ENCODE measurements around the gene KDM6A. TPM values are rescaled to one million over a fixed set of nuclear protein-coding genes. Genes with fewer than 3 reads are reported as not detected.

The KDM6A gene
- total RNA-seq, 1 donor from 2014 or later: 38.4 TPM

DNA sequence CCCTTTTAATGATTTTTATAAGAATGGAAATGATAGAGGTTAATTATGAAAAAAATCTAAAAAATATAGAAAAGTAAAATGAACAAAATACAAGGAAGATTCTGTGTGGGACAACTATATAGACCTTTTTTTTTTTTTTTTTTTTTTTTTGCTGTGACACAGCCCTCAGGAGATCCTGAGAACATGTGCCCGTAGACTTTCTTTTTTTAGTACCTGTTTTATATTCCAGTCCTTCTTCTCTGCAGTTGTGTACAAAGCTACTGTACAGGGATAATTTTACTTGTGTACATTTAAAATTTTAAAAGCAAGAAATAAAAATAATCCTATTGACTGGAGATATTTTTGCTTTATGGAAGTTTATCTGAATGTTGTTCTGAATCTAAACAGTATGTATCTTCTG is 85.5 kb downstream of the KDM6A start:
- Mint-ChIP-seq H3K9me3 (ENCODE audit: unreplicated experiment) (no peaks in the 10 kb centered on the region), H3K27ac (ENCODE audit: unreplicated experiment) (no peak overlapping the region), H3K4me1 (ENCODE audit: unreplicated experiment) (peaks cover 25% of the 10 kb centered on the region), H3K4me3 (ENCODE audit: unreplicated experiment) (no peak overlapping the region), H3K27me3 (ENCODE audit: unreplicated experiment) (no peaks in the 10 kb centered on the region), H3K36me3 (ENCODE audit: low read depth, unreplicated experiment) (peaks cover 8% of the 10 kb centered on the region)
- TF ChIP-seq, protein P1, sequence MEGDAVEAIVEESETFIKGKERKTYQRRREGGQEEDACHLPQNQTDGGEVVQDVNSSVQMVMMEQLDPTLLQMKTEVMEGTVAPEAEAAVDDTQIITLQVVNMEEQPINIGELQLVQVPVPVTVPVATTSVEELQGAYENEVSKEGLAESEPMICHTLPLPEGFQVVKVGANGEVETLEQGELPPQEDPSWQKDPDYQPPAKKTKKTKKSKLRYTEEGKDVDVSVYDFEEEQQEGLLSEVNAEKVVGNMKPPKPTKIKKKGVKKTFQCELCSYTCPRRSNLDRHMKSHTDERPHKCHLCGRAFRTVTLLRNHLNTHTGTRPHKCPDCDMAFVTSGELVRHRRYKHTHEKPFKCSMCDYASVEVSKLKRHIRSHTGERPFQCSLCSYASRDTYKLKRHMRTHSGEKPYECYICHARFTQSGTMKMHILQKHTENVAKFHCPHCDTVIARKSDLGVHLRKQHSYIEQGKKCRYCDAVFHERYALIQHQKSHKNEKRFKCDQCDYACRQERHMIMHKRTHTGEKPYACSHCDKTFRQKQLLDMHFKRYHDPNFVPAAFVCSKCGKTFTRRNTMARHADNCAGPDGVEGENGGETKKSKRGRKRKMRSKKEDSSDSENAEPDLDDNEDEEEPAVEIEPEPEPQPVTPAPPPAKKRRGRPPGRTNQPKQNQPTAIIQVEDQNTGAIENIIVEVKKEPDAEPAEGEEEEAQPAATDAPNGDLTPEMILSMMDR (IDR thresholded peaks at IDR 0.05; ENCODE audit: unreplicated experiment): no peak
- DNase-seq (ENCODE audit: low spot score): no peak

DNA sequence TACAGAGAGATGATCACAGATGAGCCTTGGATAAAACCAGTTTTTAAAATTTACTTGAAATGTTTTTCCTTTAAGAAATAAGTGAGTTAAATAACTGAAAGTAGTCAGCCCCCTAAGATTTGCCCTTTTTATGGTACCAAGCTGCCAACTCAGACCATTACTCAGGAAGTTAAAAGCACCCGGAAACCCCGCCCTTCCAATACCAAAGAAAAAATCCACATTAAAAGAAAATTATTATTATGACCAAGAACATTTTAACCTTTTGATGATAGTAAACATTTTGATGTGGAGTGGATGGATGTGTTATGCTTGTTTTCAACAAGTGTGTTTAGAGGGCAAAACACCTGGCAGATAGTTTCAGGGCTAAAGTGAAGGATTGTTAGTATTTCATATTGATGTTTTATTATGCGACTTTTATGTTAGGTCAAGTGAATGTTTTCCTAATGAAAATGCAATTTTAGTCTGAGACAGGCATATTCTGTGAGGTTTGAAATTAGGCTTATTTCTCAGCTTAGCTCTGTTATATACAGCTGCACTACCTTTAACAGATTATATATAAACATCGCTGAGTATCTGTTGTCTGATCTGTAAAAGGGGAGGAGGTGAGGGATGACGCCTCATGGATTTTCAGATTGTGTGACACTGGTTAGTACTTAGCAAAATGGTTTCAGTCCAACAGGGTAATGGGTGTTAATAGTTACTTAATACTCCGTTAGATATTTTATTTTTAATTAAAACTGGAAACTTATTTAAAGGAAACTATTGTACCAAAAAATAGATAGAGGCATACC is 89.0 kb downstream of the KDM6A start:
- Mint-ChIP-seq H3K27me3 (ENCODE audit: unreplicated experiment) (no peaks in the 10 kb centered on the region), H3K4me3 (ENCODE audit: unreplicated experiment) (no peak overlapping the region), H3K36me3 (ENCODE audit: low read depth, unreplicated experiment) (peaks cover 20% of the 10 kb centered on the region), H3K27ac (ENCODE audit: unreplicated experiment) (no peak overlapping the region), H3K4me1 (ENCODE audit: unreplicated experiment) (peaks cover 21% of the 10 kb centered on the region), H3K9me3 (ENCODE audit: unreplicated experiment) (no peaks in the 10 kb centered on the region)
- DNase-seq (ENCODE audit: low spot score): no peak
- TF ChIP-seq, protein P1 (IDR thresholded peaks at IDR 0.05; ENCODE audit: unreplicated experiment): no peak

DNA sequence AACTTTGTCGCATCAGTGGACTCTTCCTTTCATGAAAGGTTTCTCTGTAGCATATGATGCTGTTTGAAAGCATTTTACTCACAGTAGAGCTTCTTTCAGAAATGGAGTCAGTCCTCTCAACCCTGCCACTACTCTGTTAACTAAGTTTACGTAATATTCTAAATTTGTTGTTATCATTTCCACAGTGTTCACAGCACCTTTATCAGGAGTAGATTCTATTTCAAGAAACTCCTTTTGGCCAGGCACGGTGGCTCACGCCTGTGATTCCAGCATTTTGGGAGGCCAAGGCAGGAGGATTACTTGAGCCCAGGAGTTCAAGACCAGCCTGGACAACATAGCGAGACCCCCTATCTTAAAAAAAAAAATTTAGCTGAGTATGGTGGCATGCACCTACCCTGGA is 90.0 kb downstream of the KDM6A start:
- H3K27me3 Mint-ChIP-seq (ENCODE audit: unreplicated experiment): no peaks in the 10 kb centered on the region
- H3K9me3 Mint-ChIP-seq (ENCODE audit: unreplicated experiment): no peaks in the 10 kb centered on the region
- peaks cover 26% of the 10 kb centered on the region for H3K4me1 Mint-ChIP-seq (ENCODE audit: unreplicated experiment)
- TF ChIP-seq, protein P1 (IDR thresholded peaks at IDR 0.05; ENCODE audit: unreplicated experiment): no peak
- DNase-seq (ENCODE audit: low spot score): no peak
- peaks cover 24% of the 10 kb centered on the region for H3K36me3 Mint-ChIP-seq (ENCODE audit: low read depth, unreplicated experiment)
- no peak overlapping the region for H3K4me3 Mint-ChIP-seq (ENCODE audit: unreplicated experiment)
- H3K27ac Mint-ChIP-seq (ENCODE audit: unreplicated experiment): no peak overlapping the region

DNA sequence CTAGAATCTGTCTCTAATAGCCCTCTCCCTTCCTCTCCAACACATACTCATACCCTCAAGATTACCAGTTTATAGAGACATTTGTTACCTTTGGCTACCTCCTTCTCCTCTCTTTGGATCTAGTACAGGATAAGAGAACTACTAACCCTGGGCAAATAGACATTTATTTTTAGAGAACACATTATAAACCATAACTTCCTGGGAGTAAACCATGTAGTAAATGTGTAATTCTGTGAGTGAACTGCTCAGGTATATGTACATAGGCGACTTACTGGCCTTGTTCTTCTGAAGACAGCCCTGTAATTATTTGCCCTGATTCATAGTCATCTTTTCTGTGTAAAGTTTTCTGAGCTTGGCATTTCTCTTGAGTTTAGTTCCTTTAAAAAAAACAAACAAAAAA is 94.2 kb downstream of the KDM6A start:
- Mint-ChIP-seq H3K9me3 (ENCODE audit: unreplicated experiment) (no peaks in the 10 kb centered on the region), H3K27me3 (ENCODE audit: unreplicated experiment) (no peaks in the 10 kb centered on the region), H3K27ac (ENCODE audit: unreplicated experiment) (no peak overlapping the region), H3K4me1 (ENCODE audit: unreplicated experiment) (peaks cover 14% of the 10 kb centered on the region), H3K4me3 (ENCODE audit: unreplicated experiment) (peak overlapping the region; percentile 14), H3K36me3 (ENCODE audit: low read depth, unreplicated experiment) (peaks cover 24% of the 10 kb centered on the region)
- DNase-seq (ENCODE audit: low spot score): no peak
- TF ChIP-seq, protein P1 (IDR thresholded peaks at IDR 0.05; ENCODE audit: unreplicated experiment): no peak

DNA sequence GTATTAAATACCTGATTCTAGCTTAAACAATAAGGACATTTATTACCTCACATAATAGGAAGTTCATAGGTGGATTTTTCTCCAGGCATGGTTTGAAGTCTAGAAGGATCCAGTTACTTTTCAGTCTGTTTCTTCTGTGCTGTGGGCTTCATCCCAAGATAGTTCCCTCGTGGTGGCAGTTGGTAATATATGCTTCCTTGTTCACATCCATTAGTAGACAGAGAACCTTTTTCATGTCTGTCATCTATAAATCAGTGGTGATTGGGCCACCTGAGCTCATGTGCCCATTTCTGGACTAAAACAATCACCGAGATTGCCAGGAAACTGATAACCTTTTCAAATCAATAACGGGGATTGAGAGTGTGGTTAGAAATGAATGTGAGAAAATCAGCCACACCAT is 97.7 kb downstream of the KDM6A start:
- Mint-ChIP-seq H3K36me3 (ENCODE audit: low read depth, unreplicated experiment) (peaks cover 30% of the 10 kb centered on the region), H3K9me3 (ENCODE audit: unreplicated experiment) (no peaks in the 10 kb centered on the region)

More for the DNA sequence above, 97.7 kb downstream of the KDM6A start:
- DNase-seq (ENCODE audit: low spot score): no peak
- TF ChIP-seq, protein P1 (IDR thresholded peaks at IDR 0.05; ENCODE audit: unreplicated experiment): no peak
- H3K4me1 Mint-ChIP-seq (ENCODE audit: unreplicated experiment): peaks cover 13% of the 10 kb centered on the region
- H3K27ac Mint-ChIP-seq (ENCODE audit: unreplicated experiment): no peak overlapping the region
- no peaks in the 10 kb centered on the region for H3K27me3 Mint-ChIP-seq (ENCODE audit: unreplicated experiment)
- no peak overlapping the region for H3K4me3 Mint-ChIP-seq (ENCODE audit: unreplicated experiment)

All from endothelial cell (in vitro differentiated cells).